PFSK-1 (cell line): ENCODE data around the gene SOS2.

Experiments
- FOXP2 ChIP-seq: optimal IDR thresholded peaks from 2 replicates; pipeline ENCODE3; 2011; ENCODE audit warnings: borderline replicate concordance, control low read depth, inconsistent platforms; ENCODE audit not compliant: insufficient read depth; ENCODE audit errors: extremely low read length, extremely low read depth
- POLR2AphosphoS5 ChIP-seq: IDR thresholded peaks from 2 replicates; pipeline ENCODE4 v1.6.1; 2012; ENCODE audit warnings: low read depth, mild to moderate bottlenecking, control low read depth, low read length, moderate library complexity
- SIN3A ChIP-seq: IDR thresholded peaks from 2 replicates; pipeline ENCODE4 v1.6.1; 2012; ENCODE audit warnings: mild to moderate bottlenecking, low read length, moderate library complexity, borderline replicate concordance; ENCODE audit not compliant: insufficient read depth
- TAF1 ChIP-seq: IDR thresholded peaks from 2 replicates; pipeline ENCODE4 v1.6.1; 2012; ENCODE audit warnings: low read length, control low read depth, borderline replicate concordance; ENCODE audit not compliant: insufficient read depth
- TF ChIP-seq, protein P1 (sequence below), 2 experiments: IDR thresholded peaks; 2 replicates each; pipeline versions ENCODE4 v1.6.1 to v1.8.0; 2011 to 2012; ENCODE audit warnings: low read depth in 2 of 2, low read length in 2 of 2, control low read depth in 1 of 2, inconsistent platforms in 1 of 2, mild to moderate bottlenecking in 1 of 2, moderate library complexity in 1 of 2; ENCODE audit not compliant: insufficient read depth in 1 of 2

Gene SOS2

DNA sequence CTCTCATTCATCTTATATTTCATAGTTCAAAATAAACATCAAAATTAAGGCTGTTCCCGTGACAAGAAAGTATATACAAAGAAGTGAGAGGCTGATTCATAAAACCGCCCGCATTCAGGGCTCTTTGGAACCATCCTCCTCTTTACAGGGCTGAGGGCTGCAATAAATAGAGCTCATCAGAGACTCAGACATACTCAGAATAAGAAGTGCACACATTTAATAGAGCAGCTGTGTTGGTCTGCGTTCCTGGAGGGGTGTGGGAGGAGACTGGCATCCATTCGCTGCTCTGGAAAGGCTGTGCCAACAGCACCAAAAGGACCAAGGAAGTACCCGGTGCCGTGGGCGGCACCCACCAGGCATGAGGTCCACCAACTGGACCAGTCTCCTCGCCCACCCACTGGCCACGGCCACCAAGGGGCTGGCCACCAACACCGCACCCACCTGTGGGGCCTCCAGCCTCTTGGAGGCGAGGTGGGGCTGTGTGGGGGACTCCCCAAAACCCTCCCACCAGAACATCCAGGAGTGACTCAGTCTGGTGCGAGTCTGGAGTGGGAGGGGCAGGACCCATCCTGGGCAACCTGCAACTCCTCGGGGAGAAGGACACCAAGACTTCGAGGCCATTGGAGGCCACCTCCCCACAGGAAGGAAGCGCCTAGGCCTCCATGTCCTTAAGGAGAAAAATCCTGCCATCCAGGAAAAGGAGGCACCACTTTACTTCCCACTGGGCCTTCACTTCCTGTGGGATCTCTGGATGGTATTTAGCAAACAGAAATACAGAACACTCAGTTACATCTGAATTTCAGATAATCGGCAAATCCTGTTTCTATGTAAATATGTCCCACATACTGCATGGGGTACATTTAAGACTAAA lies 147.7 kb downstream of the SOS2 start:
- TF ChIP-seq, protein P1, sequence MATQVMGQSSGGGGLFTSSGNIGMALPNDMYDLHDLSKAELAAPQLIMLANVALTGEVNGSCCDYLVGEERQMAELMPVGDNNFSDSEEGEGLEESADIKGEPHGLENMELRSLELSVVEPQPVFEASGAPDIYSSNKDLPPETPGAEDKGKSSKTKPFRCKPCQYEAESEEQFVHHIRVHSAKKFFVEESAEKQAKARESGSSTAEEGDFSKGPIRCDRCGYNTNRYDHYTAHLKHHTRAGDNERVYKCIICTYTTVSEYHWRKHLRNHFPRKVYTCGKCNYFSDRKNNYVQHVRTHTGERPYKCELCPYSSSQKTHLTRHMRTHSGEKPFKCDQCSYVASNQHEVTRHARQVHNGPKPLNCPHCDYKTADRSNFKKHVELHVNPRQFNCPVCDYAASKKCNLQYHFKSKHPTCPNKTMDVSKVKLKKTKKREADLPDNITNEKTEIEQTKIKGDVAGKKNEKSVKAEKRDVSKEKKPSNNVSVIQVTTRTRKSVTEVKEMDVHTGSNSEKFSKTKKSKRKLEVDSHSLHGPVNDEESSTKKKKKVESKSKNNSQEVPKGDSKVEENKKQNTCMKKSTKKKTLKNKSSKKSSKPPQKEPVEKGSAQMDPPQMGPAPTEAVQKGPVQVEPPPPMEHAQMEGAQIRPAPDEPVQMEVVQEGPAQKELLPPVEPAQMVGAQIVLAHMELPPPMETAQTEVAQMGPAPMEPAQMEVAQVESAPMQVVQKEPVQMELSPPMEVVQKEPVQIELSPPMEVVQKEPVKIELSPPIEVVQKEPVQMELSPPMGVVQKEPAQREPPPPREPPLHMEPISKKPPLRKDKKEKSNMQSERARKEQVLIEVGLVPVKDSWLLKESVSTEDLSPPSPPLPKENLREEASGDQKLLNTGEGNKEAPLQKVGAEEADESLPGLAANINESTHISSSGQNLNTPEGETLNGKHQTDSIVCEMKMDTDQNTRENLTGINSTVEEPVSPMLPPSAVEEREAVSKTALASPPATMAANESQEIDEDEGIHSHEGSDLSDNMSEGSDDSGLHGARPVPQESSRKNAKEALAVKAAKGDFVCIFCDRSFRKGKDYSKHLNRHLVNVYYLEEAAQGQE (IDR thresholded peaks at IDR 0.05; ENCODE audit: insufficient read depth in 1 of 2, low read depth in 2 of 2, low read length in 2 of 2): no peak
- TF ChIP-seq POLR2AphosphoS5 (no peak), SIN3A (no peak), FOXP2 (no peak), TAF1 (no peak)

DNA sequence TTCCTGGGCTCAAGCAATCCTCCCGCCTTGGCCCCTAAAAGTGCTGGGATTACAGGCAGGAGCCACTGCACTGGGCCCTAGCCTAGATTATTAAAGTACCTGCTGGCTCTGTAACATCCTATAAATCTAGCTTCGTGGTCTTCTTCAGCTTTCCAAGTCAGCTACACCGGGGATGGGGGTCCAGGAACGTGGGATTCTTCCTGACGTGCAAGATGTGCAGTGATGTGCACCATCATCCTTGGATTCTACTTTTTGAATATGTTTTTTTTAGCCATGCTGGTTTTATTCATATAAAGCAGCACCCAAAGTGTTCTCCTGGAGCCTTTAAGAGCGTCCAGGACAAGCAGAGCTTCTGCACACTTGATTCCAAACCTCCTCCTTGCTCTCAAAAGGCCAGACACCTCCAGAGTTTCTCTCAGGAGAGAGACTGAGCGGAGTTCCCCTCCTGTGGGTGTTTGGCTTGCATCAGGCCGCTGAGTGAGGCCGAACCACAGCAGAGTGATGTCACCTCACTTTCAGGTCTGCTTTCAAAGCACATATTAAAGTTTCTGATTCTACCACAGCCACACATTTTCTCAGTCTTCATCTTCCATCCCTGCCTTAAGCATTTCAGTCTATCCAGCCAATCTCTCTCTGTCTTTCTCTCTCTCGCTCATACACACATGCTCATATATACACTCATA lies 148.5 kb downstream of the SOS2 start:
- TF ChIP-seq, protein P1 (IDR thresholded peaks at IDR 0.05; ENCODE audit: insufficient read depth in 1 of 2, low read depth in 2 of 2, low read length in 2 of 2): no peak
- TF ChIP-seq FOXP2 (no peak), TAF1 (no peak), SIN3A (no peak), POLR2AphosphoS5 (no peak)

DNA sequence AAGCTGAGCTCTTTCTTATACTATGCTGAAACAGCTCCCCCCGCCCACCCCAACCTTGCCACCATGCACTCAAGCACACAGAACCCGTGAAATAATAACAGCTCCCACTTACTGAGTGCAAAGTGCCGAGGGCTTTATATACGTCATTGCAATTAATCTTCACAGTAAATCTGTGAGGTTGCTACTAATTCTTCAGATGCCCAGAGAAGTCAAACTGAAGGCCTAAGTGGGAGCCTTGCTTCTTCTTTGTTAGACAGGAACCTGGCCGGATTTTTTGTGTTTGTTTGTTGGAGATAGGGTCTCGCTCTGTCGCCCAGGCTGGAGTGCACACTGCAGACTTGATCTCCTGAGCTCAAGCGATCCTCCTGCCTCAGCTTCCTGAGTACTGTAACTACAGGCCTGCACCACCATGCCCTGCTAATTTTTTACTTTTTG lies 149.1 kb downstream of the SOS2 start:
- TF ChIP-seq TAF1 (no peak), SIN3A (no peak)
- TF ChIP-seq, protein P1 (IDR thresholded peaks at IDR 0.05; ENCODE audit: insufficient read depth in 1 of 2, low read depth in 2 of 2, low read length in 2 of 2): no peak

DNA sequence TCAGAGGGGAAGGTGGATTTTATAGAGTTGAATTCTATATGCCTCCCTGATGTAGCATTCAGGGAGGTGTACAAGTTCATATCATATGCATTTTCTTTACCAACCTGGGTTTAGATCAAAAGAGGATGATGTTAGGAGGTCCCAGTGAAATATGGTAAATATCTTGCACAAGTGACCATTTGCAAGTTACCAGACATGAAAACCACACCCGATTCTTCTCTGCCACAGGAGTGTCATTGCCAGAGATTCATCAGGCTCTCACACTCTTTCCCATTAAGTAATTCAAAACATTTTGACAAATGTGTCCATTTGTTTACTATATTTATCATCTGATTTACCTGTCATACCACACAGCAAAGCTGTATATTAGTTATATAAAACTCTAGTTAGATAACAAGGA lies 159.0 kb downstream of the SOS2 start:
- TF ChIP-seq SIN3A (no peak), TAF1 (no peak), POLR2AphosphoS5 (no peak), FOXP2 (no peak)
- TF ChIP-seq, protein P1 (IDR thresholded peaks at IDR 0.05; ENCODE audit: insufficient read depth in 1 of 2, low read depth in 2 of 2, low read length in 2 of 2): no peak
